Melanocyte of skin (primary cell): ENCODE results near the gene VEGFD. TPM values are rescaled to one million over a fixed set of nuclear protein-coding genes. Genes with fewer than 3 reads are reported as not detected.

ENCODE experiments used
- total RNA-seq, 2 donors: library from RNA; depleted of rRNA; stranded (reverse); fragments of >200 nt; gene quantifications; 2 replicates each; pipeline ENCODE4 v1.2.3, GENCODE V29; 2012

VEGFD gene, protein sequence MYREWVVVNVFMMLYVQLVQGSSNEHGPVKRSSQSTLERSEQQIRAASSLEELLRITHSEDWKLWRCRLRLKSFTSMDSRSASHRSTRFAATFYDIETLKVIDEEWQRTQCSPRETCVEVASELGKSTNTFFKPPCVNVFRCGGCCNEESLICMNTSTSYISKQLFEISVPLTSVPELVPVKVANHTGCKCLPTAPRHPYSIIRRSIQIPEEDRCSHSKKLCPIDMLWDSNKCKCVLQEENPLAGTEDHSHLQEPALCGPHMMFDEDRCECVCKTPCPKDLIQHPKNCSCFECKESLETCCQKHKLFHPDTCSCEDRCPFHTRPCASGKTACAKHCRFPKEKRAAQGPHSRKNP
- total RNA-seq = under 1 TPM; 0.34 to 1.00 TPM

DNA sequence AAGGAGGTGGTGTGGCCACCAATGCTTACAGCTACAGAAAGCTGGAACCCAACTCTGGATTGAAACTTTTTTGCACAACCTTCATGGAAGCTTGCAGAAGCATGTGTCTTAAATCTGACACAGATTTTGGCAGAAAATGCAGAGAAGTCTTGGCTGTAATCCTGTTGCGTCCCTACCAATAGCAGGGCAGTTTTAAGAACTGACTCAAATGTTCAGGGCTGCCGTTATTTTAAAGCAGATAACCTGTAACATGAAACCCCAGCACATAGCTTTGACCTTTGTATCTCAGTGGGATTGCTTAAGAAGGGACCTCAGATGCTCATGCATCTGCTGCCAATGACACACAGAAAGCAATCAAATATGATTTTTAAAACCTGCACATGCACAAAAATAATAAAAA lies at the start of gene VEGFD:
VEGFD (minus strand) TSS at position 110 of the 400 bp plus-strand sequence. CDS start 467 bp downstream, outside the sequence.

DNA sequence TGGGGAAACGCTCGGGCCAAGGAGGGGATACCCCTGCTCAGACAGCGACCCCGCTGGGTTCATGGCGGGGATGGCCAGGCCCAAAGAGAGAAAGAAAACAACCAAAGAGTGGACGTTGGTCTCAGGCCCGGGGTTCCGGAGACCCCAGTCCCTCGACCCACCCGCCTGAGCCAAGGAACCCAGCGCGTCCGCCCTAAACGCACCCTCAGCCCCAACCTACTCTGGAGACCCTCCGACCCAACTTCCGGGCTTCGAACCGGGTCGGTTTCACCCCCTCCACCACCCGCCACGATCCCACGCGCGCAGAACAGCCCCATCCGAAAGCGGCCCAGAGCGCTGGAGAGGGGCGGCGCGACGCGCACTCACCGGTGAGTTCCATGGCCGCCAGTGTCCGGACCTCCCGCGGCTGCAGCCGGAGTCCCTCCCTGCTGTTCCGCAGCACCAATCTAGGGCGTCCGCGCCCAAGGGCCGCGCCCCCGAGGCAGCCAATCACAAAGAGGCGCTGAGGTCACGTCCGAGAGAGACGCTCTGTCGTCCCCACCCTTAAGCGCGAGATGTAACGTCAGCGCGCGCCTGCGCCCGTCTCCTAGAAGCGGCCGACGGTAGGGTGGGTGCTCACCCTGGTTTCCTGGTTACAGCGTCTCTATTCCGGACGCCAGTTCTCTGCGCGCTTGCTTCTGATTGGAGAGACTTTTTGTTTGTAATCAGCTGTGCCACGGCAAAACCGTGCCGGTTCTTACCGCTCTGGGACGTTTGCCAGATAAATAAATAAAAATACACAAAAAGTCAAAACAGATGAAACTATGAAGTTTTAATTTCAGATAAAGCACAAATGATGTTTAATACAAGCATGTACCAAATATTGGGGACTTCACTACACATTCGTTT lies 48.8 kb downstream of the VEGFD start, which contains the start of gene PIGA:
PIGA (minus strand) TSS at position 389 of the 888 bp plus-strand sequence. CDS start 3,593 bp downstream, outside the sequence.

DNA sequence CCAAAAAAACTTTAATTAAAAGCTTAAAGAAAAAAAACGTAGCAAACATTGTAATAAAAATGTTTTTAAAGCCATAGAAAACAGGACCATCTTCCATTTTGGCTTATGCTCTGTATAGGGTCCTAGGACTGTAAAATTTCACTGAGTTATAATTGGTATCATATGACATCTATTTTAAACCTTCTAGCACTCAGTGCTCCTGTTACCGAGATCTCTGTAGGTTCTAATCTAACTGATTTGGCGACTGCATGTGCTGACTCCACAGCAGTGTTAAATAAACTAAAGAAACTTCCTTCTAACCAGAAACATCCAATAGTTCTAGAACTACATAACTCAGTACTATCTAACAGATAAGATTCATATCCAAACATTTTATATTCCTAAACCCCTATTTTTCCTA lies 68.7 kb downstream of the VEGFD start, which contains the start of gene ASB11:
ASB11 (minus strand) TSS at position 132 of the 400 bp plus-strand sequence; CDS start at position 97, 35 bp downstream.

Other genes starting within 250 kb of the VEGFD start
- gene ASB9, start 114.3 kb downstream of the VEGFD start, total RNA-seq = 10 to 100 TPM; 17.2 to 24.3 TPM
- gene ASB11, start 68.8 kb downstream of the VEGFD start, total RNA-seq = under 1 TPM; under 0.01 to 0.33 TPM
- 10 to 100 TPM in 1 of 2 donors, 1 to 10 TPM in 1; 9.3 to 14.0 TPM for gene PIGA, start 48.9 kb downstream of the VEGFD start, total RNA-seq
- gene PIR, start 108.9 kb upstream of the VEGFD start, total RNA-seq = 100 to 1,000 TPM; 166 to 193 TPM
- gene BMX, start 116.4 kb upstream of the VEGFD start, total RNA-seq = under 1 TPM in 1 of 2 donors, not detected in 1; 0.34 TPM
- not detected for gene ACE2, start 216.5 kb upstream of the VEGFD start, total RNA-seq